IMR-90 (cell line): ENCODE results near the gene KIFC3. TPM values are rescaled to one million over a fixed set of nuclear protein-coding genes. Genes with fewer than 3 reads are reported as not detected.

Experiments used
- ATAC-seq: fragments of 200-7000 bp; cut with Tn5 transposase; 2 replicates; pipeline ENCODE4 v1.9.1; 2020; ENCODE audit warnings: low read depth, mild to moderate bottlenecking, moderate library complexity
- BruUV-seq: library from RNA; stranded (reverse); fragments of 400-500 nt; replicated peaks from 2 replicates; lab custom pipeline; 2021; lab: Mats Ljungman, UMichigan
- CTCF ChIA-PET: fragments of 300-600 bp; formaldehyde crosslinking; extraction: SDS; loops from one replicate; lab custom pipeline; 2021; ENCODE audit warnings: antibody characterized with exemption; lab: Yijun Ruan, JAX
- POLR2A ChIA-PET: fragments of 300-600 bp; sonication (Branson Sonifier 250); formaldehyde crosslinking; loops from one replicate; lab custom pipeline; 2022; ENCODE audit warnings: antibody characterized with exemption; ENCODE audit not compliant: unreplicated experiment; lab: Charles Lee
- DNase-seq: peaks from one replicate; pipeline ENCODE4 v3.0.0; 2013
- H2AFZ ChIP-seq: replicated peaks from 2 replicates; pipeline ENCODE3; 2013; ENCODE audit warnings: low read length, mild to moderate bottlenecking; ENCODE audit not compliant: poor library complexity
- H2AK5ac ChIP-seq: 2 replicates; pipeline ENCODE4 v1.6.1; 2013; ENCODE audit warnings: low read depth, low read length, inconsistent platforms
- H2AK9ac ChIP-seq: replicated peaks from 2 replicates; pipeline ENCODE3; 2013; ENCODE audit warnings: mild to moderate bottlenecking, low read depth, low read length, moderate library complexity; ENCODE audit not compliant: poor library complexity
- H2BK120ac ChIP-seq: 2 replicates; pipeline ENCODE4 v1.6.1; 2013; ENCODE audit warnings: low read depth, low read length, inconsistent platforms
- H2BK15ac ChIP-seq: 3 replicates; pipeline ENCODE4 v1.6.1; 2013; ENCODE audit warnings: low read depth, low read length, inconsistent platforms
- H2BK20ac ChIP-seq: 2 replicates; pipeline ENCODE4 v1.6.1; 2013; ENCODE audit warnings: low read depth, mild to moderate bottlenecking, inconsistent platforms, low read length, moderate library complexity
- H2BK5ac ChIP-seq: 2 replicates; pipeline ENCODE4 v1.6.1; 2013; ENCODE audit warnings: mild to moderate bottlenecking, low read depth, low read length, inconsistent platforms; ENCODE audit not compliant: poor library complexity, severe bottlenecking
- H3K14ac ChIP-seq: replicated peaks from 2 replicates; pipeline ENCODE4 v1.6.1; 2013; ENCODE audit warnings: low read depth, low read length, inconsistent platforms
- H3K18ac ChIP-seq: 2 replicates; pipeline ENCODE4 v1.6.1; 2013; ENCODE audit warnings: low read depth, low read length, control low read depth
- H3K23ac ChIP-seq: 2 replicates; pipeline ENCODE4 v1.6.1; 2013; ENCODE audit warnings: low read depth, low read length, inconsistent platforms
- H3K27ac ChIP-seq: 2 replicates; pipeline ENCODE4 v1.5.1; 2013; ENCODE audit warnings: mild to moderate bottlenecking, control low read depth, low read length; ENCODE audit not compliant: insufficient read depth
- H3K27me3 ChIP-seq: 2 replicates; pipeline ENCODE4 v1.6.1; 2013; ENCODE audit warnings: low read length; ENCODE audit not compliant: control insufficient read depth, insufficient read depth
- H3K36me3 ChIP-seq: 2 replicates; pipeline ENCODE4 v1.6.1; 2013; ENCODE audit warnings: low read length, mixed read lengths; ENCODE audit not compliant: control insufficient read depth, insufficient read depth
- H3K4ac ChIP-seq: 2 replicates; pipeline ENCODE4 v1.6.1; 2013; ENCODE audit warnings: low read depth, low read length, inconsistent platforms
- H3K4me1 ChIP-seq: 2 replicates; pipeline ENCODE4 v1.6.1; 2013; ENCODE audit warnings: low read length, mixed read lengths; ENCODE audit not compliant: control insufficient read depth, insufficient read depth
- H3K4me2 ChIP-seq: 2 replicates; pipeline ENCODE4 v1.6.1; 2013; ENCODE audit warnings: low read depth, mild to moderate bottlenecking, control low read depth, low read length, moderate library complexity
- H3K4me3 ChIP-seq: 2 replicates; pipeline ENCODE4 v1.5.1; 2013; ENCODE audit warnings: low read depth, mild to moderate bottlenecking, control low read depth, low read length, moderate library complexity; ENCODE audit not compliant: insufficient read depth
- H3K56ac ChIP-seq: 2 replicates; pipeline ENCODE4 v1.6.1; 2013; ENCODE audit warnings: low read length, inconsistent platforms; ENCODE audit not compliant: insufficient read depth; ENCODE audit errors: extremely low read depth
- H3K79me1 ChIP-seq, 2 experiments: 2 replicates each; pipeline ENCODE4 v1.6.1; 2013; ENCODE audit warnings: low read length in 2 of 2, inconsistent platforms in 1 of 2, low read depth in 1 of 2
- H3K9ac ChIP-seq: 2 replicates; pipeline ENCODE4 v1.6.1; 2013; ENCODE audit warnings: low read depth, low read length, control low read depth
- H3K9me1 ChIP-seq: 2 replicates; pipeline ENCODE4 v1.6.1; 2013; ENCODE audit warnings: low read length, inconsistent platforms; ENCODE audit not compliant: insufficient read depth
- H3K9me3 ChIP-seq: 2 replicates; pipeline ENCODE4 v1.6.1; 2013; ENCODE audit warnings: low read length; ENCODE audit not compliant: control insufficient read depth, insufficient read depth
- H4K20me1 ChIP-seq: 2 replicates; pipeline ENCODE4 v1.6.1; 2013; ENCODE audit warnings: low read length, inconsistent platforms; ENCODE audit not compliant: insufficient read depth
- H4K5ac ChIP-seq: 2 replicates; pipeline ENCODE4 v1.6.1; 2013; ENCODE audit warnings: mild to moderate bottlenecking, low read depth, low read length, control low read depth
- H4K8ac ChIP-seq, 2 experiments: 2 replicates each; pipeline ENCODE4 v1.6.1; 2013; ENCODE audit warnings: low read depth in 2 of 2, low read length in 2 of 2, control low read depth in 1 of 2, inconsistent platforms in 1 of 2
- H4K91ac ChIP-seq: 2 replicates; pipeline ENCODE4 v1.6.1; 2013; ENCODE audit warnings: low read depth, low read length, inconsistent platforms; ENCODE audit not compliant: insufficient read depth
- BHLHE40 ChIP-seq: fragments of 150-350 bp; IDR thresholded peaks from 2 replicates; pipeline ENCODE4 v1.6.1; 2016; ENCODE audit warnings: mild to moderate bottlenecking, low read depth, low read length
- CHD1 ChIP-seq: IDR thresholded peaks from 2 replicates; pipeline ENCODE4 v1.6.1; 2012; ENCODE audit warnings: low read depth, low read length, improper control_type of control experiment
- FOS ChIP-seq: fragments of 150-350 bp; IDR thresholded peaks from 2 replicates; pipeline ENCODE4 v1.6.1; 2016; ENCODE audit warnings: low read depth, low read length
- MAFK ChIP-seq: IDR thresholded peaks from 2 replicates; pipeline ENCODE4 v1.6.1; 2012; ENCODE audit warnings: low read depth, low read length, improper control_type of control experiment
- MAZ ChIP-seq: IDR thresholded peaks from 2 replicates; pipeline ENCODE4 v1.6.1; 2012; ENCODE audit warnings: low read depth, mild to moderate bottlenecking, low read length, improper control_type of control experiment, moderate library complexity, borderline replicate concordance
- MXI1 ChIP-seq: IDR thresholded peaks from 2 replicates; pipeline ENCODE4 v1.6.1; 2012; ENCODE audit warnings: low read depth, mild to moderate bottlenecking, low read length, moderate library complexity, borderline replicate concordance
- NFE2L2 ChIP-seq: fragments of 150-350 bp; IDR thresholded peaks from 2 replicates; pipeline ENCODE4 v1.6.1; 2016; ENCODE audit warnings: low read depth, mild to moderate bottlenecking, low read length
- POLR2A ChIP-seq: IDR thresholded peaks from 2 replicates; pipeline ENCODE4 v1.6.1; 2012; ENCODE audit warnings: mild to moderate bottlenecking, low read depth, low read length
- RAD21 ChIP-seq: IDR thresholded peaks from 2 replicates; pipeline ENCODE4 v1.6.1; 2012; ENCODE audit warnings: low read length, improper control_type of control experiment
- RFX5 ChIP-seq: IDR thresholded peaks from 2 replicates; pipeline ENCODE4 v1.8.0; 2012; ENCODE audit warnings: low read depth, mild to moderate bottlenecking, low read length, moderate library complexity
- SMC3 ChIP-seq: fragments of 150-350 bp; IDR thresholded peaks from 2 replicates; pipeline ENCODE4 v1.6.1; 2016; ENCODE audit warnings: low read depth, mild to moderate bottlenecking, antibody characterized with exemption, low read length, moderate library complexity
- WGBS, 2 experiments: methylation state at CpG; one replicate each; pipeline versions ENCODE4 v1.1.5 to v1.1.7; 2013; ENCODE audit warnings: missing lambda C conversion rate in 2 of 2; ENCODE audit not compliant: insufficient read length in 1 of 2; ENCODE audit errors: extremely low coverage in 2 of 2; 5-methylcytosine and 5-hydroxymethylcytosine counted together
- dilution Hi-C: fragments of 300-500 bp; cut with HindIII; formaldehyde crosslinking; loops from one replicate; pipeline ENCODE4 v1.14.3; 2018; ENCODE audit warnings: low sequenced_read_pairs; ENCODE audit not compliant: unreplicated experiment
- in situ Hi-C: fragments of 300-500 bp; cut with MboI; formaldehyde crosslinking; loops from 3 replicates; pipeline ENCODE4 v1.14.3; 2019; ENCODE audit warnings: low sequenced_read_pairs, inconsistent platforms, mixed read lengths
- intact Hi-C: fragments of 100-400 bp; cut with micrococcal nuclease; formaldehyde crosslinking; loops from 2 replicates; pipeline ENCODE4 v1.10.0; 2022
- polyA plus RNA-seq, 3 experiments: library from polyadenylated mRNA; depleted of rRNA; stranded (reverse); fragments of >200 nt; gene quantifications; 2 replicates each; pipeline ENCODE4 v1.2.3, GENCODE V29; 2012; ENCODE audit warnings: low replicate concordance in 1 of 3
- total RNA-seq: library from RNA; depleted of rRNA; stranded (reverse); fragments of >200 nt; gene quantifications from 2 replicates; pipeline ENCODE4 v1.2.3, GENCODE V29; 2012
- TF ChIP-seq, protein P1 (sequence below): fragments of 150-350 bp; IDR thresholded peaks from 2 replicates; pipeline ENCODE4 v1.6.1; 2016; ENCODE audit warnings: low read depth, mild to moderate bottlenecking, low read length, moderate library complexity, borderline replicate concordance

Gene KIFC3
- total and polyA plus RNA-seq, 2 of the 4 experiments (the other 2 are of a cell fraction), result 48.6 to 62.5 TPM

DNA sequence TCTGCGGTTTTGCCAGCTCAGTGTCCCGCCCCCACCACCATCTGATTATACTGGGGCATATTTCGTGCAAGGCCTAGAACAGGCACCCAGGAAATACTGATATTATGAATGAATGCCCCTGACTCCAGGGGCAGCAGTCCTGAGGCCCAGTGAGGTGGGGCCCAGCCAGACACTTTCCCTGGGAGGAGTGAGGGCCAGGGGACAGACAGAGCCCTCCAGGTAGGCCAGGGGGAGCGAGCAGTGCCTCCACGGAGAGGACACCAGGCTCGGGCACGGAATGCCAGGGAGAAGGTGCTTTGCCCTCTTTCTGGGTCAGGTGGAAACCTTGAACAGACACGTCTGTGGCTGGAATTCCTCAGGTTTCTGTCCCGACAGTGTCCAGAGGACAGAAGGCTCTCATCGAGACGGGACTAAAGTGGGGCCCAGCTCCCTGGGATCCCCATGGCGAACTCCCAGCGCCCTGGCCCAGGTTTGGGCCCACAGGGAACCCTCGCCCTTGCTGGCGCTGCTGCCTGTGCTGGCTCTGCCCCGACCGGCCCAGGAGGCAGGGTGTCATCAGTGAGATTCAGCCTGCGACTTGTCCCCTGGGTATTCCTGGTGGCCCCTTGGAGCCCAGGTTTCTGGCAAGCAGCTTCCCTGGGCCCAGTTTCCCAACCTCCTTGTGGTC is 62.4 kb downstream of the KIFC3 start:
- intact Hi-C loops, result loop anchor here (5.0 kb wide), 3 partner anchors 148 to 387 kb away; partner anchors contain the start of gene CFAP20
- Histone ChIP-seq H3K27me3 (no peaks in the 10 kb centered on the region), H2BK5ac (no peak overlapping the region), H3K4me3 (no peak overlapping the region), H2BK15ac (no peak overlapping the region), H2AFZ (no peak overlapping the region), H3K27ac (no peak overlapping the region), H3K18ac (no peak overlapping the region), H4K8ac (no peak overlapping the region), H3K79me1 (peaks cover 0 to 15% of the 10 kb centered on the region in 2 experiments; a peak in 2 of 4 replicates), H3K9me1 (peaks cover 3% of the 10 kb centered on the region; the same call in 1 of the 2 replicates), H2BK120ac (no peak overlapping the region), H4K20me1 (no peaks in the 10 kb centered on the region), H3K4me1 (peaks cover 8% of the 10 kb centered on the region), H3K14ac (no peak overlapping the region), H3K23ac (no peak overlapping the region), H2AK5ac (no peak overlapping the region), H2AK9ac (no peak overlapping the region), H4K91ac (no peak overlapping the region), H3K9me3 (no peaks in the 10 kb centered on the region), H3K56ac (no peak overlapping the region), H3K9ac (no peak overlapping the region), H2BK20ac (no peak overlapping the region), H4K5ac (no peak overlapping the region), H3K36me3 (peaks cover 5% of the 10 kb centered on the region), H3K4me2 (no peak overlapping the region), H3K4ac (no peak overlapping the region)
- ATAC-seq, result no peak
- no peak for TF ChIP-seq MAZ
- TF ChIP-seq CHD1, result no peak
- no peak for TF ChIP-seq FOS
- TF ChIP-seq POLR2A, result no peak
- no peak for TF ChIP-seq MXI1
- no peak for TF ChIP-seq NFE2L2
- no peak for TF ChIP-seq SMC3
- no peak for TF ChIP-seq MAFK
- no peak for TF ChIP-seq RAD21
- no peak for TF ChIP-seq RFX5
- TF ChIP-seq, protein P1, sequence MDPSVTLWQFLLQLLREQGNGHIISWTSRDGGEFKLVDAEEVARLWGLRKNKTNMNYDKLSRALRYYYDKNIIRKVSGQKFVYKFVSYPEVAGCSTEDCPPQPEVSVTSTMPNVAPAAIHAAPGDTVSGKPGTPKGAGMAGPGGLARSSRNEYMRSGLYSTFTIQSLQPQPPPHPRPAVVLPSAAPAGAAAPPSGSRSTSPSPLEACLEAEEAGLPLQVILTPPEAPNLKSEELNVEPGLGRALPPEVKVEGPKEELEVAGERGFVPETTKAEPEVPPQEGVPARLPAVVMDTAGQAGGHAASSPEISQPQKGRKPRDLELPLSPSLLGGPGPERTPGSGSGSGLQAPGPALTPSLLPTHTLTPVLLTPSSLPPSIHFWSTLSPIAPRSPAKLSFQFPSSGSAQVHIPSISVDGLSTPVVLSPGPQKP, result no peak
- TF ChIP-seq BHLHE40, result no peak
- CTCF ChIA-PET, result no interaction called here
- in situ Hi-C loops, result no loop called here
- dilution Hi-C loops, result no loop called here
- POLR2A ChIA-PET, result no interaction called here
- no TSS peak for BruUV-seq
- WGBS, 2 experiments, result 85% methylated on average over 11 of the region's 18 CpGs; no CpG with 5 or more reads in 1 of the 2 experiments
- DNase-seq, result no peak
